GM12878 (cell line): ENCODE data around the gene DPPA3. TPM values are rescaled to one million over a fixed set of nuclear protein-coding genes. Genes with fewer than 3 reads are reported as not detected.

Experiments used
- polyA plus RNA-seq, 11 experiments: library from polyadenylated mRNA; depleted of rRNA in 4 of 11; unstranded in 6 of 11; stranded (reverse) in 5 of 11; fragments of >200 nt; fragmentation: Nextera tagmentation in 4 of 11; fragmentation: Illumina TruSeq in 1 of 11; extraction: Ambion mirVana in 4 of 11; extraction: Trizol in 1 of 11; gene quantifications; 1 replicate in 1 of 11; 2 replicates in 10 of 11; pipeline versions ENCODE4 v1.2.1 to v1.2.3, GENCODE V29; 2011 to 2016; ENCODE audit warnings: inconsistent platforms in 2 of 11, missing spikeins in 2 of 11, low read depth in 1 of 11
- total RNA-seq, 4 experiments: library from RNA; depleted of rRNA in 3 of 4; stranded (reverse); fragments of >200 nt in 3 of 4; fragmentation: Illumina TruSeq in 1 of 4; extraction: Trizol in 1 of 4; gene quantifications; 2 replicates each; pipeline versions ENCODE4 v1.2.1 to v1.2.3, GENCODE V29; 2013 to 2021

The DPPA3 gene
- total and polyA plus RNA-seq, 10 of the 15 experiments (the other 5 are each of a cell fraction or from before 2014, with no cell fraction given), result 0.05 TPM; not detected in 9

Other genes starting within 250 kb of the DPPA3 start
Only the 7 nearest of the 8 such genes appear.
- not detected in 2 replicates for gene CD163, start 207.7 kb upstream of the DPPA3 start, total RNA-seq (2014; rRNA removed)
- not detected in 2 replicates for gene CD163, start 207.7 kb upstream of the DPPA3 start, total RNA-seq (2014; rRNA removed; fragmentation: Illumina TruSeq; extraction: Trizol)
- 0.27 and 0.74 TPM in 2 replicates for gene CD163, start 207.7 kb upstream of the DPPA3 start, total RNA-seq (2021)
- not detected in 2 replicates for gene CD163, start 207.7 kb upstream of the DPPA3 start, polyA plus RNA-seq (2011; rRNA removed)
- gene CD163, start 207.7 kb upstream of the DPPA3 start, polyA plus RNA-seq (2014; fragmentation: Illumina TruSeq; extraction: Trizol), result not detected in 2 replicates
- gene CD163, start 207.7 kb upstream of the DPPA3 start, polyA plus RNA-seq (2014; fragmentation: Nextera tagmentation; extraction: Ambion mirVana), result not detected
- not detected in 2 replicates for gene CD163, start 207.7 kb upstream of the DPPA3 start, polyA plus RNA-seq (2014; rRNA removed)
- gene CD163, start 207.7 kb upstream of the DPPA3 start, polyA plus RNA-seq (2016; fragmentation: Nextera tagmentation; extraction: Ambion mirVana), result not detected
- not detected in 2 replicates for gene APOBEC1, start 45.5 kb upstream of the DPPA3 start, total RNA-seq (2014; rRNA removed)
- gene APOBEC1, start 45.5 kb upstream of the DPPA3 start, total RNA-seq (2014; rRNA removed; fragmentation: Illumina TruSeq; extraction: Trizol), result not detected in 2 replicates
- not detected in 2 replicates for gene APOBEC1, start 45.5 kb upstream of the DPPA3 start, total RNA-seq (2021)
- gene APOBEC1, start 45.5 kb upstream of the DPPA3 start, polyA plus RNA-seq (2011; rRNA removed), result not detected in 2 replicates
- gene APOBEC1, start 45.5 kb upstream of the DPPA3 start, polyA plus RNA-seq (2014; fragmentation: Illumina TruSeq; extraction: Trizol), result not detected in 2 replicates
- gene APOBEC1, start 45.5 kb upstream of the DPPA3 start, polyA plus RNA-seq (2014; fragmentation: Nextera tagmentation; extraction: Ambion mirVana), result not detected
- not detected in 2 replicates for gene APOBEC1, start 45.5 kb upstream of the DPPA3 start, polyA plus RNA-seq (2014; rRNA removed)
- gene APOBEC1, start 45.5 kb upstream of the DPPA3 start, polyA plus RNA-seq (2016; fragmentation: Nextera tagmentation; extraction: Ambion mirVana), result not detected
- gene GDF3, start 15.7 kb upstream of the DPPA3 start, total RNA-seq (2014; rRNA removed), result not detected in 2 replicates
- not detected in 2 replicates for gene GDF3, start 15.7 kb upstream of the DPPA3 start, total RNA-seq (2014; rRNA removed; fragmentation: Illumina TruSeq; extraction: Trizol)
- not detected in 2 replicates for gene GDF3, start 15.7 kb upstream of the DPPA3 start, total RNA-seq (2021)
- gene GDF3, start 15.7 kb upstream of the DPPA3 start, polyA plus RNA-seq (2011; rRNA removed), result not detected in 2 replicates
- gene GDF3, start 15.7 kb upstream of the DPPA3 start, polyA plus RNA-seq (2014; fragmentation: Illumina TruSeq; extraction: Trizol), result not detected in 2 replicates
- not detected for gene GDF3, start 15.7 kb upstream of the DPPA3 start, polyA plus RNA-seq (2014; fragmentation: Nextera tagmentation; extraction: Ambion mirVana)
- not detected in 2 replicates for gene GDF3, start 15.7 kb upstream of the DPPA3 start, polyA plus RNA-seq (2014; rRNA removed)
- not detected for gene GDF3, start 15.7 kb upstream of the DPPA3 start, polyA plus RNA-seq (2016; fragmentation: Nextera tagmentation; extraction: Ambion mirVana)
- gene CLEC4C, start 35.9 kb downstream of the DPPA3 start, total RNA-seq (2014; rRNA removed), result 2.4 and 5.5 TPM in 2 replicates
- gene CLEC4C, start 35.9 kb downstream of the DPPA3 start, total RNA-seq (2014; rRNA removed; fragmentation: Illumina TruSeq; extraction: Trizol), result 6.5 and 7.1 TPM in 2 replicates
- 3.7 and 3.8 TPM in 2 replicates for gene CLEC4C, start 35.9 kb downstream of the DPPA3 start, total RNA-seq (2021)
- gene CLEC4C, start 35.9 kb downstream of the DPPA3 start, polyA plus RNA-seq (2011; rRNA removed), result 0.38 and 0.84 TPM in 2 replicates
- gene CLEC4C, start 35.9 kb downstream of the DPPA3 start, polyA plus RNA-seq (2014; fragmentation: Illumina TruSeq; extraction: Trizol), result 5.0 and 5.3 TPM in 2 replicates
- gene CLEC4C, start 35.9 kb downstream of the DPPA3 start, polyA plus RNA-seq (2014; fragmentation: Nextera tagmentation; extraction: Ambion mirVana), result 10 to 100 TPM in 1 of 2 experiments, 1 to 10 TPM in 1; 9.9 to 12.2 TPM
- 2.7 and 3.5 TPM in 2 replicates for gene CLEC4C, start 35.9 kb downstream of the DPPA3 start, polyA plus RNA-seq (2014; rRNA removed)
- gene CLEC4C, start 35.9 kb downstream of the DPPA3 start, polyA plus RNA-seq (2016; fragmentation: Nextera tagmentation; extraction: Ambion mirVana), result 1 to 10 TPM; 1.2 to 1.9 TPM
- not detected in 2 replicates for gene NANOGNB, start 53.8 kb downstream of the DPPA3 start, total RNA-seq (2014; rRNA removed)
- gene NANOGNB, start 53.8 kb downstream of the DPPA3 start, total RNA-seq (2014; rRNA removed; fragmentation: Illumina TruSeq; extraction: Trizol), result not detected in 2 replicates
- not detected in 2 replicates for gene NANOGNB, start 53.8 kb downstream of the DPPA3 start, total RNA-seq (2021)
- gene NANOGNB, start 53.8 kb downstream of the DPPA3 start, polyA plus RNA-seq (2011; rRNA removed), result not detected in 2 replicates
- not detected in 2 replicates for gene NANOGNB, start 53.8 kb downstream of the DPPA3 start, polyA plus RNA-seq (2014; fragmentation: Illumina TruSeq; extraction: Trizol)
- not detected for gene NANOGNB, start 53.8 kb downstream of the DPPA3 start, polyA plus RNA-seq (2014; fragmentation: Nextera tagmentation; extraction: Ambion mirVana)
- not detected in 2 replicates for gene NANOGNB, start 53.8 kb downstream of the DPPA3 start, polyA plus RNA-seq (2014; rRNA removed)
- gene NANOGNB, start 53.8 kb downstream of the DPPA3 start, polyA plus RNA-seq (2016; fragmentation: Nextera tagmentation; extraction: Ambion mirVana), result not detected
- not detected in 2 replicates for gene NANOG, start 78.0 kb downstream of the DPPA3 start, total RNA-seq (2014; rRNA removed)
- not detected in 2 replicates for gene NANOG, start 78.0 kb downstream of the DPPA3 start, total RNA-seq (2014; rRNA removed; fragmentation: Illumina TruSeq; extraction: Trizol)
- 0.29 and 0.51 TPM in 2 replicates for gene NANOG, start 78.0 kb downstream of the DPPA3 start, total RNA-seq (2021)
- 0.04 TPM in 1 of 2 replicates, not detected in the other for gene NANOG, start 78.0 kb downstream of the DPPA3 start, polyA plus RNA-seq (2011; rRNA removed)
- not detected in 2 replicates for gene NANOG, start 78.0 kb downstream of the DPPA3 start, polyA plus RNA-seq (2014; fragmentation: Illumina TruSeq; extraction: Trizol)
- not detected for gene NANOG, start 78.0 kb downstream of the DPPA3 start, polyA plus RNA-seq (2014; fragmentation: Nextera tagmentation; extraction: Ambion mirVana)
- 0.01 TPM in 1 of 2 replicates, not detected in the other for gene NANOG, start 78.0 kb downstream of the DPPA3 start, polyA plus RNA-seq (2014; rRNA removed)
- gene NANOG, start 78.0 kb downstream of the DPPA3 start, polyA plus RNA-seq (2016; fragmentation: Nextera tagmentation; extraction: Ambion mirVana), result not detected
- gene SLC2A14, start 161.5 kb downstream of the DPPA3 start, total RNA-seq (2014; rRNA removed), result 0.11 TPM in 1 of 2 replicates, not detected in the other
- 0.28 and 0.31 TPM in 2 replicates for gene SLC2A14, start 161.5 kb downstream of the DPPA3 start, total RNA-seq (2014; rRNA removed; fragmentation: Illumina TruSeq; extraction: Trizol)
- 0.21 and 0.69 TPM in 2 replicates for gene SLC2A14, start 161.5 kb downstream of the DPPA3 start, total RNA-seq (2021)
- 0.31 and 0.58 TPM in 2 replicates for gene SLC2A14, start 161.5 kb downstream of the DPPA3 start, polyA plus RNA-seq (2011; rRNA removed)
- gene SLC2A14, start 161.5 kb downstream of the DPPA3 start, polyA plus RNA-seq (2014; fragmentation: Illumina TruSeq; extraction: Trizol), result 0.06 TPM in 1 of 2 replicates, not detected in the other
- under 1 TPM; 0.05 to 0.14 TPM for gene SLC2A14, start 161.5 kb downstream of the DPPA3 start, polyA plus RNA-seq (2014; fragmentation: Nextera tagmentation; extraction: Ambion mirVana)
- gene SLC2A14, start 161.5 kb downstream of the DPPA3 start, polyA plus RNA-seq (2014; rRNA removed), result not detected in 2 replicates
- under 1 TPM; 0.19 to 0.33 TPM for gene SLC2A14, start 161.5 kb downstream of the DPPA3 start, polyA plus RNA-seq (2016; fragmentation: Nextera tagmentation; extraction: Ambion mirVana)